Muscle of back (tissue), 13 donors: ENCODE measurements around the gene OR51G1. TPM values are rescaled to one million over a fixed set of nuclear protein-coding genes. Genes with fewer than 3 reads are reported as not detected.
"Not testable (repeated sequence)": the region's sequence is repeated elsewhere in the genome, so short reads cannot be mapped to it uniquely, and the experiment has no call there.

Experiments
- DNase-seq, 3 donors: peaks; one replicate each; pipeline versions ENCODE4 v3.0.0 to v3.0.0-alpha.2; 2013
- long read RNA-seq, 9 donors: transcript quantifications; one replicate each; lab custom pipeline, GENCODE V29; 2026
- polyA plus RNA-seq, 10 donors: library from polyadenylated mRNA; unstranded; fragments of 120-200 nt; gene quantifications; one replicate each; pipeline ENCODE4 v1.2.1, GENCODE V29; 2013; ENCODE audit not compliant: insufficient read length in 10 of 10

OR51G1 gene, protein sequence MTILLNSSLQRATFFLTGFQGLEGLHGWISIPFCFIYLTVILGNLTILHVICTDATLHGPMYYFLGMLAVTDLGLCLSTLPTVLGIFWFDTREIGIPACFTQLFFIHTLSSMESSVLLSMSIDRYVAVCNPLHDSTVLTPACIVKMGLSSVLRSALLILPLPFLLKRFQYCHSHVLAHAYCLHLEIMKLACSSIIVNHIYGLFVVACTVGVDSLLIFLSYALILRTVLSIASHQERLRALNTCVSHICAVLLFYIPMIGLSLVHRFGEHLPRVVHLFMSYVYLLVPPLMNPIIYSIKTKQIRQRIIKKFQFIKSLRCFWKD
- polyA plus RNA-seq: not detected
- long read RNA-seq, donor 1: 0 reads
- long read RNA-seq, donor 2: 0 reads
- long read RNA-seq, donor 3: 0 reads
- long read RNA-seq, donor 4: 0 reads
- long read RNA-seq, donor 5: 0 reads
- long read RNA-seq, donor 6: 0 reads
- long read RNA-seq, donor 7: 0 reads
- long read RNA-seq, donor 8: 0 reads
- long read RNA-seq, donor 9: 0 reads

DNA sequence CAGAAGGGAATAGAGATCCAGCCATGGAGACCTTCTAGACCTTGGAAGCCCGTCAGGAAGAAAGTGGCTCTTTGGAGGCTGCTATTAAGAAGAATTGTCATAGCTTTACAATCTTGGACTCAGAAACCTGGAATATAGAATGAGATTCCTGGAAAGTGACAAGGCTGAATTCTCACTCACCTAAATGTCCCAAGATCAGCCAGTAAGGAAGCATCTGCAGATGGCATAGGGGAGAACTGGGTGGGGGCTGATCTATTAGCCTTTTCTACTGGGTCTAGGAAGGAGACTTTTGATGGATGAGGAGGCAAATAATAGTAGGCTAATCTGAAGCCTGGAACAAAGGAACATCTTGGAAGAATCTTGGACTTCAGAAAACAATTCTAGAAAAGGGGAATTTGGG is at the start of gene OR51G1:
TSS of gene OR51G1 (minus strand) at position 101 of the 400 bp plus-strand sequence. CDS start at position 101, 0 bp downstream.
- DNase-seq: no peak

DNA sequence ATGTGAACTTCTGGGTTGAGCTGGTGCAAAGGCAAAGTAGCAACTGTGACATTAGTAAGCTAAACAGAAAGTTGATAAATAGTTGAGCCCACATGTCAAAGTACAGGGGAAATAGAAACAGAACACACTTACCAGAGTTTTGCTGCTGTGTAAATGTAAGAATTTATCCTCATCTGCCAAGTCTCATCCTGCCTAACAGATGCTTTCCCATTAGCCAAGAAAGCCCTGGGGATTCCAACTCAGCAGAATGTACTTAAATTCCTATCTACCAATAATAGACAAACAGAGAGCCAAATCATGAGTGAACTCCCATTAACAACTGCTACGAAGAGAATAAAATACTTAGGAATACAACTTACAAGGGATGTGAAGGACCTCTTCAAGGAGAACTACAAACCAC is 38.7 kb upstream of the OR51G1 start:
- peak; percentile 14 to 62 (median 48) for DNase-seq

DNA sequence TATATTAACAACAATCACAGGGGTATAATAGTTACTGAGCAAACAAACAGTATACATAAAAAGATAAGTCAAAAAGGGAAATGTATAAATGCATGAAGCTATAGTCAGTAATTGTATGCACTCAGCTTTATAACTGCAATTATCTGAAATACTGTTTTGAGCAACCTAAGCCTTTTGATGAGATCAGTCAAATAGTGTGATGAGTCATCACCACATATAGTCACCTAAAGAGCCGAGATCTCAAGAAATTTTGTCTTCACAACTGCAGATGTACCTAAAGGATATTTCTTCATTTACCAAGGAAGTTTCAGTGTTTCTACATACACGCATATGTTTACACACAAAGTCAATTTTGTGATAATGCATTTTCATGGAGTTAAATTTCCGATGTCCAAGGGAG is 36.7 kb upstream of the OR51G1 start:
- no peak for DNase-seq

DNA sequence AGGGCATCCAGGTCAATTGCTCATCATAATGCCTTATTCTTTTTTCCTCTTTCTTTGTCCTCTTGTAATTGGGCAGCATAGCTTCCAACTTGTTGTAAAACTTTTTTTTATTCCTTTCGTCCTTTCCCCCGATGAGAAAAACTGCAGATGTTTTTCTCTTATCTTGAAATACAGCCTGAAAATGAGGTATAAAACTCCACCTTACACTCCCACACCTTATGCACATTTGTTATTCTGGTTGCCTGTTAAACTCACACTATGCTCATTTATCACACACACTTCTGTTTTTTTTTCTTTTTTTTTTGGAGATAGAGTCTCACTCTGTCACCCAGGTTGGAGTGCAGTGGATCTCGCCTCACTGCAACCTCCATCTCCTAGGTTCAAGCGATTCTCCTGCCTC is 33.3 kb upstream of the OR51G1 start:
- DNase-seq: no peak

DNA sequence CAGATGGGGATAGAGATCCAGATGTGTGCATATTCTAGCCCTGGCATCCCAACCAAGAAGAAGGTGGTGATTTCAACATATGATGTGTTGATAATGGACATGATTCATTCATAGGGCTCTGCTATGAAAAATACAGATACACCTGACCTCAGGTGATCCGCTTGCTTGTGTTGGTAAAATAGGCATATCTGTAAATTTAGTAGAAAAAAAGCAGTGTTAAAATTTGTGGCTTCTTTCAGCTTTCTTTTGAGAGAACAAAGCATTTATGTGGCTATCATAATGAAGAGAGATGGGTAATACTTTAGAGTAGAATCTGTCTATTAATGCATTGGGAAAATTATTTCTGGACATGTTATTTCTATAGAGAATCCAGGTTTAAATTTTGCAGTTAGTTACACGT is 31.5 kb upstream of the OR51G1 start, which contains the start of gene OR51A2:
TSS of gene OR51A2 (minus strand) at position 101 of the 400 bp plus-strand sequence. CDS start at position 101, 0 bp downstream.
- not testable (repeated sequence) for DNase-seq

DNA sequence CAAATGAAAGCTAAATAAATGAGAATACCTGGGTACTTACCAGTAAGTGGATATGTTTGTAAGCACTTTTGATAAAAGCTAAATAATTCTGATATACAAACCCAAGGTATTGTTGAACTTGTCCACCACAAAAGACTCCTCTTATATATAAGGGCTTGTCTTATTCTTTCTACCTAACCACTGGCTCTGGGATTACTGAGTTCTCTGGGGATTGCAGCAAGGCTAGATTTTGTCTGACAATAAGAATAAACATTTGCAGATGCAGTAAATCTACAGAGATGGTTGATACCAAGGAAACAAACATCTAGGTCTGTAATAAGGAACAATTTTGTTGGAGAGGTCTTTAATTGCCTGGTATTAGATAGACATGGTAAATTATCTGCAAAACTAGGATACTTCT is 23.4 kb upstream of the OR51G1 start, which contains the start of gene OR51A4:
TSS of gene OR51A4 (minus strand) at position 101 of the 400 bp plus-strand sequence. CDS start 505 bp downstream, outside the sequence.
- DNase-seq: no peak

DNA sequence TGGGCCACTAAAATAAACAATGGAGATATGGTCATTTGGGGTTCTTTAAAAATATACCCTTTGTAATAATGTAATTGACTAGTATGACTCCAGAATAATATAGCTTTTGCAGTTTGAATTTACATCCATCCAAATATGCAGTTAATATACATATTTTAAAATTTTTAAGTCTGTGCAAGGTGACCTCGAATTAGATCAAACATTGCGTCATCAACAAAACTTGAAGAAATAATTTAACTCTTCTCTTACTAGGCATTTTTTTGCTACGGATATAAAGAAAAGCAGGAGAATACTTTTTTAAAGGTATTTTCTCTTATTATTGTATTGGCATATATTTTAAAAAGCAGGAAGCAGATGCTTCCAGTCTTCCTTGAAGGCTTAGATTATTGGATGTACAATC is 12.6 kb upstream of the OR51G1 start:
- no peak for DNase-seq

DNA sequence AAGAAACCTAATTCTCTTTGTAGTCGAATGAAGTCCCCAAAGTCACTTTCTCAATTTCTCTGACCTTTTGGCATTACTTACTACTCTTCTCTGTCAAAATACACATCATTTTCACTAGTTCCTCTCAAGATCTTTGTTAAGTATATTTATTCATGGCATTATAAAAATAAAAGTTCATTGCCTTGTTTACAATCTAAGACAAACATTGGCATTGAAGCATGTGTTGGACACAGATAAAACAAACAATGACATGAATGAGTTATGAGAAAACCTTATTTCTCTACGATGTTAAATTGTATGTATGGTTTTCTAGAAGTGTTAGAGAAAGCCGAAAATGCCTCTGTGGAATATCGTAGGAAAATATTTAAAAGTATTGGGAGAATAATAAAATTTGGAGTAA is 8.6 kb upstream of the OR51G1 start:
- no peak for DNase-seq

DNA sequence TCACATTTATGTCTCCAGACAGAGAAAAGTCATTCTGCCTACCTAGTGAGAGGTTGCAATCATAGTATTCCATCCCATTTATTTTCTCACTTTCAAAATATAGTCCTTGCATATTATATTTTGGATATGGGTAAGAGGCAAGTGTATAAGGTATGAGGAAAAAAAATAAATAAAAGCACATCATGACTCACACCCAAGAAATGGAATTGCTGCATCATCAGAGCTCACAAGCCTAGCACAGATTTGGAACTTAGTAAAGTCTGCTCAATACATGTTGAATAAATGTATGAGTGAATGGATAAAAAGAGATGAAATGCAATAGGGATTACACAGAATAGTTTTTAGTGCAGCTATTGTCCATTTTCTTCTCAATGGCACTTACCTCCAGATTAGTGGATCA is 2.5 kb upstream of the OR51G1 start:
- no peak for DNase-seq

DNA sequence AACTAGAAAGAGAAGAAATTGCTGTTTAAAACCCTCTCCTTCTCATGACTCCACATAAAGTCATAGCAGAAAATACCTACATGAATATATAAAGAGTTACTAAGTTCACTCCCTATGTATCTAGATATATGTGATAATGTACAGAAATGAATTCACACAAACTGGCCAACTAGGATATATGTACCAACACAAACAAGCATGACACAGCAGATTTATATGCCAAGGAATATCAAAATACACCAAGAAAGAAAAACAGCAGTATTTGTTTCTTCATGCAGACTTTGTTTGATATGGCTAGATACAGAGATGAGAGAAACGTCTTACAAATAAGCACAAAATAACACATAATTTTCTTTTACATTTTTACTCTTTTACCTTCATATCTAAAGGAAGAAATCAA is 1.8 kb downstream of the OR51G1 start:
- no peak for DNase-seq

DNA sequence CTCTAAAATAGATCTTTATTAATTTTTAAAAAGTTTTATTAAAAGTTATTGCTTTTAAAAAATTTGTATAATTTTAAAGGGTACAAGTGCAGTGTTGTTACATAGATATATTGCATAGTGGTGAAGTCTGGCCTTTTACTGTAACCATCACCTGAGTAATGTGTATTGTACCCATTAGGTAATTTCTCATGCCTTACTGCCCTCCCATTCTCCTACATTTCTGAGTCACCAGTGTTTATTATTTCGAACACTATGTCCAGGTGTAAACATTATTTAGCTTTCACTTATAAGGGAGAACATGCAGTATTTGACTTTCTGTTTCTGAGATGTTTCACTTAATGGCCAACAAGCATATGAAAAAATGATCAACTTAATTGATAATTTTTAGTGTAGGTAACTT is 2.3 kb downstream of the OR51G1 start:
- DNase-seq: no peak

DNA sequence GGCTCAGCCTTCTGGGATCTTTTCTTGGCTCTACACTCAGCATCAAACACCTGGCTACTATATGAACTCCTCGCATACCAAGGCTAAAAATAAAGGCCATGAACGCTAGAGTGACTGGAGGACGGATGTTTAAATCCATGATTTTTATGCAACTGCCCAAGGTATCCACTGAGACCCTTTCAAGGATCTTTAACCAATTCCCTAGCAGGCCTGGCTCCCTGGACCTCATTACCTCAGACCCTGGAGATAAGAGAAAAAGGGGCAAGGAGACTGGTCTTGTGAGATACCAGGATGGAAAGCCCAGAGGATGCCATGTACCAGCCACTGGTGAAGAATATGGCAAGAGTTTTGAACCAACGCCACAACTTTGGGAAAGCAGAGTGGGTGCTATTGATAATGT is 4.9 kb downstream of the OR51G1 start, which contains the start of gene OR51G2:
TSS of gene OR51G2 (minus strand) at position 101 of the 400 bp plus-strand sequence. CDS start 3,687 bp downstream, outside the sequence.
- DNase-seq: no peak

DNA sequence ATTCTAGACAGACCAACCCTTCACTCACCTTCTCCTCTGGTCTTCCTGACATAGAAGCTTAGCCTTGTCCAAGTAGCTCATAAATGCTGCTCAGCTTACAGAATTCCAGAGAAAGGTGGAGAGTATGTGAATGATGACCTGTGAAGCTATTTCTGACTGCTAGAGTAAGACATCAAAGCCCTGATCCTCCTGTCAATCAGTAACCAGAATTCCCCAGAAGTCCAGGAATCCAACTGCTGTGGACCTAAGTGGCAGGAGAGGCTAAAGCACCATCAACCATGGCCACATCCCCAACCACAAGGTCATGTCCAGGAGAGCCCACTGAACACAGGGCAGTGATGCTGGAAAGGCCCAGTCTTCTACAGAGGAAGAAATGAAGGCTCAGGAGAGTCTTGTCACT is 7.6 kb downstream of the OR51G1 start:
- DNase-seq: no peak

DNA sequence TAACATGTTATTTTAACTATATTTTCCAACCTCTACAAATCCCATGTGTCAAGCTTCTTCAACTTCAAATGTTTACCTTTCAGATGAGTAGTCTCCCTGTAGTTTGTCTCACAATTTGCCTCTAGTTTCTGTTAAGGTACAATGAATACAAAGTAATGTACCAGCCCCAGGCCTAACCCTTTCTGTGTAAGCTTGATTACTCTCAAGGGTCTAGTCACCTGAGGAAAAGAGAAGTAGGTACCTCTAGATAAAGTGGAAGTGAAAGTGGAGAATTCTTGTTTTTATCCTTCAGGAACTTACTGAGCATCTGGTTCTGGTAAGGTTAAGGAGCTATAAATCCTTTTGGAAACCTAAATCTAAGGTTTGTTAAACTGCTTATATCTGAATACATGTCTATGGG is 20.7 kb downstream of the OR51G1 start, which contains the start of gene OR51A7:
TSS of gene OR51A7 (plus strand) at position 300 of the 400 bp plus-strand sequence. CDS start 3,587 bp downstream, outside the sequence.
- DNase-seq: no peak

DNA sequence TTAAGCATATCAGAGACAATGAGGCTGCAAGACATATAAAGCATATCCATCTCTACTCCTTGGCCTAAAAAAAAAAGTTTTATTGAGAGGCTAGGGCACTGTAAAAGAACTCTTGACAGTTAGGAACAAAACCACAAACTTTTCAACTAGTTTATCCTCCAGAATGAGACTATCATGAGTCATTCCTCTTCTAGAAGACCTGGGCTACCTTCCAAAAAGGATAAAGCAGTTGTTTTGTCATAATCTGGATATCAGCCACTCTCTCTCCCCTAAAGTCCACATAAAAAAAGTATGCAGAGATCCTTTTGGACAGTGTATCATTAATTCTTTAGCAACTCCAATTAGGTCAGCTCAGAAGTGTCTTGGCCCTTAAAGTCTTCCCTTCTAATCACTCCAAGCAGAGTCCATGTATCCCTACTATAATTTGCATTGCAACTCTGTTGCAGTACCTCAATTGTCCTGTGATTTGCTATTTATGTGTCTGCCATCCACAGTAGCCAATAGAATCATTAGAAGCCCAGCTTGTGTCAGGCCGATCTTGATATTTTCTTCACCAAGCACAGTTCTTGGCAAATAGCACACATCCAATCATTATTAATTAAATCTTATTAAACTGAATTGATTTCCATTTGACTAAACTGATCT is 32.0 kb downstream of the OR51G1 start:
- DNase-seq: peak in 2 of 3 donors; percentile 40 to 80

DNA sequence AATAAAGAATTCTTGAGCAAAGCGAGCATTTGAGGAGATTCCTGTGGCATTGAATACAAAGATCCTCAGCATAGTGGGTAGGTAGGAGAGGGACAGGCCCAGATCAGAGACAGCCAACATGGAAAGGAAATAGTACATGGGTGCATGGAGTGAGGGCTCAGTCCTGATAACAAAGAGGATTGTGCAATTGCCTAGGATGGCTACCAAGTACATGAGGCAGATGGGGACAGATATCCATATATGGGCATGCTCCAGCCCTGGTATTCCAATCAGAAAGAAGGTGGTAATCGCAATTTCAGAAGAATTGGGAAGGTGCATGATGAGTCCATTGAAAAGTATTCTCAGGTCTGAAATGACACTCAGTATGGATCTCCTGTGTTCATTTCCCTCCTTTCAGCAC is 33.9 kb downstream of the OR51G1 start:
- no peak for DNase-seq

DNA sequence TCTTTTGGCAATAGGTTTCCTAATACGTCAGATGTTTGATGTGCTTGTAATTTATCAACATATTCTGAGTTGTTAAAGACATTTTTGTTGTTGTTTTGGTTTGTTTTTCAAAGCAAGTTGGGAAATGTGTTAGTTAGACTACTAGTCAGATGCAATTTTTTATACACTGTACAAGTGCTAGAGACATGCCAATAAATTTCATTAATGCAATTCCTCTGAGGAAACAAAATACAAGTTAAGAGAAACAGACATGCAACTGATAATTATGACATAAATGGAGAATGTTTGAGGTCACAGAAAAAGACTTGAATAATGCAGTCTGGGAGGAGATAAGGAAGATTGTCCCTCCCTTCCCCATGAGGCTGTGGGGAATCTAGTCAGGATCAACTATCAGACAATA is 36.5 kb downstream of the OR51G1 start:
- no peak for DNase-seq

DNA sequence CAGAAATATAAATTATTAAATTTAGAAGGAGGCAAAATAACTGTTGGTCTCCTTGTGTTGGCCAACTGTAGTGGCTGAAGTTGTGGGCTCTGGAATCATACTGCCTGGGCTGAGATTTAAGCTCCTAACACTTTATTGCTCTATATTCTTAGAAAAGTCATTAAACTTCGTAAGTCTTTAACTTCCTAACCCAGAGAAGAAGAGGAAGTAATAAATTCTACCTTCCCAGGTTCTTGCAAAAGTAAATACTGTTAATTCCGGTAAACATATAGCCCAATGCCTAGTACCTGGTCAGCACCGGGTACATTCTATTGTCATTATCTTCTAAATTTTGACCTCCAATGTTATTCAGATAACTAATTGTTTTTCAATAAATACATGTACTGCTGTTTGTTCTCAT is 38.0 kb downstream of the OR51G1 start:
- DNase-seq: no peak

DNA sequence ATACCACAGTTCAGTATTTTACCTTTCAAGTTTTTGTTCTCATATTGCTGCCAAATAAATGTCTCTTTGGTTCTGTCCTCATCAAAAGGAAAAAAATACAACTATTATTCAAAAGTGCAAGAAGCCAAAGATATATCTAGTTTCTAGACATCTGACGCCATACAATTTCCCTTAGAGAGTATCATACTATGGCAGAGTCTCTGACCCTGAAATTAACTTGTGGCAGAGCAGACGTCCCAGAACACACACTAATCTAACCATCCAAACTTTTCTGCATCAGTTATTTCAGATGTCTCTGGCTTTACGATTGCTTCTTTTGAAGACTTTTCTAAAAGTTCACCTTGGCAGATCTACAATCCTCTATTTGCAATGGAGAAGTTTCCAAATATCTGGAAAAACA is 39.8 kb downstream of the OR51G1 start:
- DNase-seq: peak in 2 of 3 donors; percentile 27 to 51

DNA sequence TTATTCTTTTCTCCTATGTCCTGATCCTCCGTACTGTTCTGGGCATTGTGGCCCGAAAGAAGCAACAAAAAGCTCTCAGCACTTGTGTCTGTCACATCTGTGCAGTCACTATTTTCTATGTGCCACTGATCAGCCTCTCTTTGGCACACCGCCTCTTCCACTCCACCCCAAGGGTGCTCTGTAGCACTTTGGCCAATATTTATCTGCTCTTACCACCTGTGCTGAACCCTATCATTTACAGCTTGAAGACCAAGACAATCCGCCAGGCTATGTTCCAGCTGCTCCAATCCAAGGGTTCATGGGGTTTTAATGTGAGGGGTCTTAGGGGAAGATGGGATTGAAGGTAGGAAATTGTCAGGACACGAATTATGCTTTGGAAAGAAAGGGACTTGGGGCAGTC is 41.6 kb downstream of the OR51G1 start:
- DNase-seq: no peak

DNA sequence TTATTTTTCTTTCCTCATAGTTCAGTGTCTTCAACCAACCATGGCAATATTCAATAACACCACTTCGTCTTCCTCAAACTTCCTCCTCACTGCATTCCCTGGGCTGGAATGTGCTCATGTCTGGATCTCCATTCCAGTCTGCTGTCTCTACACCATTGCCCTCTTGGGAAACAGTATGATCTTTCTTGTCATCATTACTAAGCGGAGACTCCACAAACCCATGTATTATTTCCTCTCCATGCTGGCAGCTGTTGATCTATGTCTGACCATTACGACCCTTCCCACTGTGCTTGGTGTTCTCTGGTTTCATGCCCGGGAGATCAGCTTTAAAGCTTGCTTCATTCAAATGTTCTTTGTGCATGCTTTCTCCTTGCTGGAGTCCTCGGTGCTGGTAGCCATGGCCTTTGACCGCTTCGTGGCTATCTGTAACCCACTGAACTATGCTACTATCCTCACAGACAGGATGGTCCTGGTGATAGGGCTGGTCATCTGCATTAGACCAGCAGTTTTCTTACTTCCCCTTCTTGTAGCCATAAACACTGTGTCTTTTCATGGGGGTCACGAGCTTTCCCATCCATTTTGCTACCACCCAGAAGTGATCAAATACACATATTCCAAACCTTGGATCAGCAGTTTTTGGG is 42.2 kb downstream of the OR51G1 start, which contains the start of gene OR51T1:
TSS of gene OR51T1 (plus strand) at position 41 of the 641 bp plus-strand sequence. CDS start at position 41, 0 bp downstream.
- DNase-seq: peak in 2 of 3 donors; percentile 7 to 37

DNA sequence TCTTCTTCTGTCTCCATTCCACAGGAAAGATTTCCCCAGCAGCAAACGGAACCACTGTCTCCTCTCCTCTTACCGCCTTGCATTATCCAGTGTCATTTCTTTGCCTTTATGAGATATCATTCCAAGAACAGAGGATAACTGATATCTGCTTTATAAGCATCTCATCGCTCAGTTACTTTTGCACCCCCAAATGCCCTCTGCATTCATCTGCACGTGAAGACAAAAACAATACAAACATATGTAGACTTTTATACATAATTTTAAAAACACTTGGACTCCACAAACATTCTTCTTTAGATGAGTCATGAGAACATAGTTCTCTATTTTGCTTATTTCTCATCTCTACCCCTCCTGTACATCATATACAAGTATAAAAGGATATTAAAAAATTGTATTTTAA is 43.0 kb downstream of the OR51G1 start:
- DNase-seq: no peak
